ENCODE data around the gene RPL19.

GRCh38 chr17:39239640-39240314 is 39.7 kb downstream of the RPL19 start:
- TF ChIP-seq POLR2A (IDR thresholded peaks at IDR 0.05; ENCODE audit: low read depth, low read length) (no peak), TAF1 (IDR thresholded peaks at IDR 0.05; ENCODE audit: low read depth, low read length) (no peak), POLR2AphosphoS5 (IDR thresholded peaks at IDR 0.05; ENCODE audit: low read depth, low read length) (no peak)

Data from GM12891 (cell line).